DND-41 (cell line): ENCODE measurements around the gene HS3ST5.
"Not testable (repeated sequence)": the region's sequence is repeated elsewhere in the genome, so short reads cannot be mapped to it uniquely, and the experiment has no call there.

Source experiments
- ATAC-seq: fragments of 200-7000 bp; cut with Tn5 transposase; 3 replicates; pipeline ENCODE4 v1.9.1; 2021; ENCODE audit warnings: low read depth; ENCODE audit not compliant: insufficient read depth
- DNase-seq: peaks from one replicate; pipeline ENCODE4 v3.0.0-alpha.2; 2020
- H2AFZ ChIP-seq: 2 replicates; pipeline ENCODE4 v1.6.0; 2012; ENCODE audit warnings: low read depth, low read length
- H3K27ac ChIP-seq: 2 replicates; pipeline ENCODE4 v1.5.1; 2012; ENCODE audit warnings: low read length, inconsistent platforms
- H3K27me3 ChIP-seq: fragments of 200-600 bp; sonication (generic); 2 replicates; pipeline ENCODE4 v1.6.0; 2012; ENCODE audit warnings: low read length, mild to moderate bottlenecking, inconsistent platforms; ENCODE audit not compliant: insufficient read depth, poor library complexity
- H3K36me3 ChIP-seq: 2 replicates; pipeline ENCODE4 v1.5.1; 2012; ENCODE audit warnings: low read length, inconsistent platforms; ENCODE audit not compliant: insufficient read depth
- H3K4me1 ChIP-seq: 2 replicates; pipeline ENCODE4 v1.5.1; 2012; ENCODE audit warnings: mild to moderate bottlenecking, low read length; ENCODE audit not compliant: insufficient read depth
- H3K4me2 ChIP-seq: 2 replicates; pipeline ENCODE4 v1.6.0; 2012; ENCODE audit warnings: mild to moderate bottlenecking, moderate library complexity, low read length, inconsistent platforms; ENCODE audit not compliant: insufficient read depth
- H3K4me3 ChIP-seq, 2 experiments: fragments of 200-600 bp in 1 of 2; shearing (Covaris generic) in 1 of 2; 2 replicates each; pipeline ENCODE4 v1.5.1; 2012 to 2016; ENCODE audit warnings: inconsistent platforms in 2 of 2, low read length in 2 of 2, mild to moderate bottlenecking in 2 of 2, low read depth in 1 of 2, moderate library complexity in 1 of 2
- H3K79me2 ChIP-seq: 2 replicates; pipeline ENCODE4 v1.6.0; 2012; ENCODE audit warnings: low read length, inconsistent platforms; ENCODE audit not compliant: insufficient read depth
- H3K9ac ChIP-seq: 2 replicates; pipeline ENCODE4 v1.6.0; 2012; ENCODE audit warnings: low read depth, mild to moderate bottlenecking, inconsistent platforms, low read length, moderate library complexity
- H3K9me3 ChIP-seq: 2 replicates; pipeline ENCODE4 v1.5.1; 2012; ENCODE audit warnings: low read length, moderate library complexity, mild to moderate bottlenecking, inconsistent platforms; ENCODE audit not compliant: insufficient read depth, severe bottlenecking
- H4K20me1 ChIP-seq: 2 replicates; pipeline ENCODE4 v1.6.0; 2012; ENCODE audit warnings: low read length; ENCODE audit not compliant: insufficient read depth
- EZH2 ChIP-seq: IDR thresholded peaks from 3 replicates; pipeline ENCODE4 v1.6.1; 2012; ENCODE audit warnings: borderline replicate concordance, low read depth, mild to moderate bottlenecking, moderate library complexity, low read length, inconsistent platforms; ENCODE audit not compliant: severe bottlenecking
- TF ChIP-seq, protein P1 (sequence below): IDR thresholded peaks from 2 replicates; pipeline ENCODE4 v1.5.1; 2012; ENCODE audit warnings: borderline replicate concordance, low read length, moderate library complexity, mild to moderate bottlenecking; ENCODE audit not compliant: poor library complexity, severe bottlenecking; ENCODE audit errors: extremely low read depth

HS3ST5 gene

DNA sequence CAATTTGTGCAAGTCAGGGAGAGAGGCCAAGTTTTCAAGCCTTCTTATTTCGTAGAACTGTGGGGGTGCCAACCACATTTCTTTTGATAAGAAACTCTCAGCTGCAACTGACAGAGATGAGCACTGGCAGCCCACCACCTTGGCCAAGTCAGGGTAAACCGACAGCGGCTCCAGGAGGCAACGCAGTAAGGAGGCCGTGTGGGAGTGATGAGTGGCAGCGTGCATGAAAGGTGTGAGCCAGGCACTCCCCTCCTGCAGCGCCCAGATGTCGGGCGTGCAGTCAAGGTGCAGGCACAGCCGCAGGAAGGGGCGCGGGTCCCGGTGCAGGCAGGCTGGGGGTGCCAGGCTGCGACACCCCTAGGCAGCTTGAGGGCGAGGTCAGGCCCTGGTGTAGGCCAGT, 322.6 kb downstream of the HS3ST5 start:
- no peak overlapping the region for H2AFZ ChIP-seq
- no peaks in the 10 kb centered on the region for H3K4me1 ChIP-seq
- TF ChIP-seq, protein P1, sequence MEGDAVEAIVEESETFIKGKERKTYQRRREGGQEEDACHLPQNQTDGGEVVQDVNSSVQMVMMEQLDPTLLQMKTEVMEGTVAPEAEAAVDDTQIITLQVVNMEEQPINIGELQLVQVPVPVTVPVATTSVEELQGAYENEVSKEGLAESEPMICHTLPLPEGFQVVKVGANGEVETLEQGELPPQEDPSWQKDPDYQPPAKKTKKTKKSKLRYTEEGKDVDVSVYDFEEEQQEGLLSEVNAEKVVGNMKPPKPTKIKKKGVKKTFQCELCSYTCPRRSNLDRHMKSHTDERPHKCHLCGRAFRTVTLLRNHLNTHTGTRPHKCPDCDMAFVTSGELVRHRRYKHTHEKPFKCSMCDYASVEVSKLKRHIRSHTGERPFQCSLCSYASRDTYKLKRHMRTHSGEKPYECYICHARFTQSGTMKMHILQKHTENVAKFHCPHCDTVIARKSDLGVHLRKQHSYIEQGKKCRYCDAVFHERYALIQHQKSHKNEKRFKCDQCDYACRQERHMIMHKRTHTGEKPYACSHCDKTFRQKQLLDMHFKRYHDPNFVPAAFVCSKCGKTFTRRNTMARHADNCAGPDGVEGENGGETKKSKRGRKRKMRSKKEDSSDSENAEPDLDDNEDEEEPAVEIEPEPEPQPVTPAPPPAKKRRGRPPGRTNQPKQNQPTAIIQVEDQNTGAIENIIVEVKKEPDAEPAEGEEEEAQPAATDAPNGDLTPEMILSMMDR: no peak
- no peak for TF ChIP-seq EZH2
- H3K4me3 ChIP-seq: no peak overlapping the region
- no peaks in the 10 kb centered on the region for H3K79me2 ChIP-seq
- no peaks in the 10 kb centered on the region for H4K20me1 ChIP-seq
- DNase-seq: no peak
- H3K9ac ChIP-seq: no peak overlapping the region
- H3K4me2 ChIP-seq: no peak overlapping the region
- ATAC-seq: peak; percentile 22; the same call in 1 of the 3 replicates
- no peaks in the 10 kb centered on the region for H3K9me3 ChIP-seq
- no peaks in the 10 kb centered on the region for H3K36me3 ChIP-seq
- no peaks in the 10 kb centered on the region for H3K27me3 ChIP-seq
- H3K27ac ChIP-seq: no peak overlapping the region

DNA sequence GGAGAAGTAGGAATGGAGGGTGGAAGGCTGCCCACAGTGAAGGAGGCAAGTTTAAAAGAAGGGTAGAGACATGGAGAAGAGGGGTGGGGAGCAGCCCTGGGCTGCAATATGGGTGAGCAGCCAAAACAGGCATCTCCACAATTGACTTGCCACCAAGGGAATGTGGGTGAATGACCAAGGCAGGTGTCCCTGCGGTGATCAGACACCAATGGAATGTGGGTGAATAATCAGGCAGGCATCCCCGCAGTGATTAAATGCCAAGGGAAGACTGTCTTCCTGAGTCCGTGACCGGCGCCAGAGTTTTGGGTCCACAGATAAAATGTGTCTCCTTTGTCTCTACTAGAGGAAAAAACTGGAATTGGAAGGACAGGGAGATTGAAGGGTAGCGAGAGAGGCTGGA, 325.7 kb downstream of the HS3ST5 start:
- not testable (repeated sequence) for H3K9ac ChIP-seq, H3K4me2 ChIP-seq, H3K9me3 ChIP-seq, H3K27me3 ChIP-seq, H3K27ac ChIP-seq, ATAC-seq, H3K79me2 ChIP-seq, H2AFZ ChIP-seq, H3K4me1 ChIP-seq, H3K36me3 ChIP-seq, DNase-seq, H4K20me1 ChIP-seq, H3K4me3 ChIP-seq

DNA sequence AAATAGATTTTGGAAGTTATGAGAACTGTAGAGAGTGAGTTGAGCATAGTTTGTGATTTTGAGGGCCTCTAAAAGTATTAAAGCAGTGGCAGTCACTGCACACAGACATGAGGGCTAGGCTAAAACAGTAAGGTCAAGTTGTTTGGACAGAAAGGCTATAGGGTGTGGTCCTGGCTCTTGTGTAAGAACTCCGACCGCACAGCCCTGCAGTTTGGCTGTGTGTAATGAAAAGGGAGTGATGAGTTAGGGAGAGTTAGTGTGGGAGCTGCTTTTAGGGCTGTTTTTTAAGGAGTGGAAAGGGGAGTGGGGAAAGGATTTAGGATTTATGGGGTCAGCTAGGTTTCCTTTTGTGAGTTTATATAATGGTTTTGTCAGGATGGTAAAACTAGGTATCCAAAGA, 328.7 kb downstream of the HS3ST5 start:
- not testable (repeated sequence) for H4K20me1 ChIP-seq, H3K4me2 ChIP-seq, H3K27ac ChIP-seq, H3K27me3 ChIP-seq, H3K79me2 ChIP-seq, ATAC-seq, H3K36me3 ChIP-seq, H2AFZ ChIP-seq, H3K4me3 ChIP-seq, H3K9ac ChIP-seq, H3K9me3 ChIP-seq, H3K4me1 ChIP-seq, DNase-seq

DNA sequence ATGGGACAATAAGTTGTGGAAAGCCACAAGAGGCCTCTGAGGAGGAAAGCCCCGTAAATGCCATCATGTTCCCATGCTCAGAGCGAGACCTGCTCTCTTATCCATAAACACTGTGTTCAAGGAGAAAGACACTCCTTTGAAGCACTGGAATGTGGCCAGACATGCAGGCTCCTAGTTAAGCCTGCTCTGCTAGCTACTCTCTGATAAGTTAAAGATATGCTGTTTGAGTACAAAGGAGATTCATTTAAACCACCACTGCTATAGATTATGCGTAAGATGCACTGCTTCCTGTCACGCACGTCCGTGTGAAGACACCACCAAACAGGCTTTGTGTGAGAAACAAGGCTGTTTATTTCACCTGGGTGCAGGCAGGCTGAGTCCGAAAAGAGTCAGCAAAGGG, 331.3 kb downstream of the HS3ST5 start:
- not testable (repeated sequence) for H3K36me3 ChIP-seq, H3K27ac ChIP-seq, H3K79me2 ChIP-seq, H3K27me3 ChIP-seq, H3K4me2 ChIP-seq, H3K4me3 ChIP-seq, DNase-seq, H3K9ac ChIP-seq, H3K9me3 ChIP-seq, H2AFZ ChIP-seq, H4K20me1 ChIP-seq
- peaks cover 24% of the 10 kb centered on the region for H3K4me1 ChIP-seq
- ATAC-seq: peak; percentile 33; the same call in 1 of the 3 replicates

DNA sequence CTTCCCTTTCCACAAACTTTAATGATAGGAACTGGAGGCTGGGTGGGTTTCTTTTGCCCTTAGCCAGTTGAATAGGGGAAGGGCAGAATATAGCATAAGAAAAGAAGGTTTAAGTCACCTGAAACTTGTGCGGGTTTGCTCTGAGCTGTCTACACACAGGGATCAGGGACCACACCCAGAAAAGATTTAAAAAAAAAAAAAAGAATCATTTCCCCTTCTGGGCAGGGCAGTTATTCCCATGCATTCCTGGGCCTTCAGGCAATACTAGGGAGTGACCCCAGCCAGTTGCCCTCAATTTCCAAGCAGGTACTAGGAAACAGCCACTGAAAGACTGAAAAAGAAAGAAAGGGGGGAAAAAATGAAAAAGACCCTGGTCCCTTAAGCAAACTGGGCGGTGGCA, 332.3 kb downstream of the HS3ST5 start:
- Histone ChIP-seq H3K4me1 (peaks cover 24% of the 10 kb centered on the region), H3K9ac (no peak overlapping the region), H4K20me1 (no peaks in the 10 kb centered on the region), H3K9me3 (no peaks in the 10 kb centered on the region), H2AFZ (no peak overlapping the region), H3K27me3 (no peaks in the 10 kb centered on the region), H3K79me2 (no peaks in the 10 kb centered on the region), H3K4me2 (no peak overlapping the region), H3K27ac (no peak overlapping the region), H3K4me3 (no peak overlapping the region), H3K36me3 (no peaks in the 10 kb centered on the region)
- DNase-seq (no peak), ATAC-seq (no peak)
- TF ChIP-seq EZH2: no peak
- TF ChIP-seq, protein P1: no peak
